K562 (cell line): ENCODE data around the gene ZNF154. TPM values are rescaled to one million over a fixed set of nuclear protein-coding genes. Genes with fewer than 3 reads are reported as not detected.

Experiments used
- ATAC-seq: fragments of 200-7000 bp; cut with Tn5 transposase; 3 replicates; pipeline ENCODE4 v1.9.1; 2020; ENCODE audit warnings: moderate library complexity
- BruUV-seq: library from RNA; stranded (reverse); fragments of 400-500 nt; replicated peaks from 2 replicates; lab custom pipeline; 2021; lab: Mats Ljungman, UMichigan
- CTCF ChIA-PET: fragments of 300-600 bp; formaldehyde crosslinking; extraction: SDS; loops from one replicate; lab custom pipeline; 2021; ENCODE audit warnings: low intra/inter-chr PET ratio; lab: Yijun Ruan, JAX
- POLR2A ChIA-PET: fragments of 300-600, 350-650 bp; sonication (Branson Sonifier 250); formaldehyde crosslinking; extraction: SDS; loops from one replicate; lab custom pipeline; 2021; ENCODE audit warnings: antibody characterized with exemption, inconsistent platforms; lab: Yijun Ruan, JAX
- DNase-seq, 4 experiments: peaks; one replicate each; pipeline versions ENCODE4 v3.0.0 to v3.0.0-alpha.2; 2011 to 2018; ENCODE audit warnings: low spot score in 3 of 4, mixed read lengths in 3 of 4; ENCODE audit errors: extremely low read depth in 1 of 4
- FAIRE-seq: peaks from 2 replicates; lab custom pipeline; 2011; peaks lifted over from hg19 to GRCh38; lab: Jason Lieb, UNC
- H2AFZ ChIP-seq: 2 replicates; pipeline ENCODE4 v1.6.0; 2011; ENCODE audit warnings: low read depth, low read length, control low read depth, inconsistent platforms
- H3K27ac ChIP-seq: fragments of 200-600 bp; 3 replicates; pipeline ENCODE4 v1.8.0; 2011; ENCODE audit warnings: low read depth, mild to moderate bottlenecking, control low read depth, inconsistent platforms, low read length, moderate library complexity, mixed read lengths; ENCODE audit errors: extremely low read depth
- H3K27me3 ChIP-seq, 2 experiments: fragments of 300-600 bp in 1 of 2; 2 replicates in 1 of 2; 3 replicates in 1 of 2; pipeline versions ENCODE4 v1.6.0 to v1.8.0; 2011; ENCODE audit warnings: inconsistent platforms in 2 of 2, low read length in 2 of 2, mild to moderate bottlenecking in 1 of 2, mixed read lengths in 1 of 2, moderate library complexity in 1 of 2; ENCODE audit not compliant: control insufficient read depth in 2 of 2, insufficient read depth in 2 of 2
- H3K36me3 ChIP-seq: fragments of 300-600 bp; 3 replicates; pipeline ENCODE4 v1.8.0; 2011; ENCODE audit warnings: mild to moderate bottlenecking, low read length, inconsistent platforms; ENCODE audit not compliant: control insufficient read depth, insufficient read depth
- H3K4me1 ChIP-seq, 2 experiments: fragments of 200-600 bp in 1 of 2; replicated peaks in 1 of 2; 2 replicates in 1 of 2; 3 replicates in 1 of 2; pipeline versions ENCODE4 v1.5.1 to v1.8.0; 2011; ENCODE audit warnings: inconsistent platforms in 2 of 2, low read length in 2 of 2, mild to moderate bottlenecking in 1 of 2, mixed read lengths in 1 of 2, moderate library complexity in 1 of 2; ENCODE audit not compliant: control insufficient read depth in 2 of 2, insufficient read depth in 2 of 2
- H3K4me2 ChIP-seq: 2 replicates; pipeline ENCODE4 v1.6.1; 2011; ENCODE audit warnings: low read length, control low read depth, inconsistent platforms, mixed read lengths; ENCODE audit not compliant: insufficient read depth
- H3K4me3 ChIP-seq: fragments of 200-600 bp; sonication (generic), shearing (Covaris generic); 2 replicates; pipeline ENCODE4 v1.5.1; 2016; ENCODE audit warnings: control low read depth, inconsistent platforms
- H3K79me2 ChIP-seq: fragments of 200-600 bp; 3 replicates; pipeline ENCODE4 v1.8.0; 2011; ENCODE audit warnings: low read length, inconsistent platforms; ENCODE audit not compliant: control insufficient read depth, insufficient read depth
- H3K9ac ChIP-seq, 2 experiments: 2 replicates each; pipeline versions ENCODE4 v1.6.0 to v1.6.1; 2011; ENCODE audit warnings: low read depth in 2 of 2, low read length in 2 of 2, control low read depth in 1 of 2, inconsistent platforms in 1 of 2, mild to moderate bottlenecking in 1 of 2, mixed read lengths in 1 of 2; ENCODE audit not compliant: insufficient read depth in 1 of 2
- H3K9me1 ChIP-seq: one replicate; pipeline ENCODE4 v1.6.0; 2011; ENCODE audit warnings: inconsistent platforms, mild to moderate bottlenecking, low read length, moderate library complexity; ENCODE audit not compliant: control insufficient read depth, insufficient read depth
- H3K9me3 ChIP-seq: replicated peaks from 2 replicates; pipeline ENCODE4 v1.5.1; 2011; ENCODE audit warnings: low read depth, low read length, inconsistent platforms; ENCODE audit not compliant: control insufficient read depth, insufficient read depth
- H4K20me1 ChIP-seq: replicated peaks from 2 replicates; pipeline ENCODE4 v1.6.1; 2011; ENCODE audit warnings: low read length, inconsistent platforms, mixed read lengths; ENCODE audit not compliant: control insufficient read depth, insufficient read depth
- CEBPG ChIP-seq, 3 experiments: fragments of 200-800 bp in 1 of 3; sonication (Bioruptor generic) in 1 of 3; sonication (generic) in 1 of 3; formaldehyde crosslinking in 1 of 3; IDR thresholded peaks in 2 of 3; conservative IDR thresholded peaks in 1 of 3; 2 replicates each; pipeline versions ENCODE4 v1.6.1 to v1.8.0; 2016 to 2022; ENCODE audit warnings: missing compliant biosample characterization in 2 of 3, missing genetic modification characterization in 2 of 3, mild to moderate bottlenecking in 1 of 3, missing genetic modification reagents in 1 of 3
- ELK3 ChIP-seq: fragments of 450-650 bp; formaldehyde crosslinking; IDR thresholded peaks from 2 replicates; pipeline ENCODE4 v1.4.0; 2020; ENCODE audit warnings: mild to moderate bottlenecking
- HCFC1 ChIP-seq: IDR thresholded peaks from 2 replicates; pipeline ENCODE4 v1.6.1; 2012; ENCODE audit warnings: low read depth, low read length, improper control_type of control experiment
- PML ChIP-seq: IDR thresholded peaks from 2 replicates; pipeline ENCODE4 v1.6.1; 2012; ENCODE audit warnings: low read length, inconsistent platforms
- POLR2H ChIP-seq: IDR thresholded peaks from 2 replicates; pipeline ENCODE4 v1.6.1; 2016; ENCODE audit warnings: missing genetic modification characterization, low read depth, mild to moderate bottlenecking, control low read depth, missing compliant biosample characterization, moderate library complexity
- SMARCB1 ChIP-seq: IDR thresholded peaks from 2 replicates; pipeline ENCODE4 v1.6.1; 2011; ENCODE audit warnings: improper control_type of control experiment, low read depth; ENCODE audit not compliant: insufficient read length
- SOX6 ChIP-seq: fragments of 450-650 bp; IDR thresholded peaks from 2 replicates; pipeline ENCODE4 v1.6.1; 2014; ENCODE audit warnings: mild to moderate bottlenecking
- TBL1XR1 ChIP-seq, 2 experiments: IDR thresholded peaks; 2 replicates each; pipeline ENCODE4 v1.6.1; 2012; ENCODE audit warnings: improper control_type of control experiment in 2 of 2, low read length in 2 of 2, mild to moderate bottlenecking in 1 of 2
- TCF3 ChIP-seq: sonication (generic); formaldehyde crosslinking; IDR thresholded peaks from 2 replicates; pipeline ENCODE4 v1.4.0; 2020; ENCODE audit warnings: mild to moderate bottlenecking, missing genetic modification reagents
- TCF7 ChIP-seq: sonication (generic); IDR thresholded peaks from 2 replicates; pipeline ENCODE4 v1.6.1; 2016; ENCODE audit warnings: antibody characterized with exemption, borderline replicate concordance
- TEAD4 ChIP-seq, 2 experiments: sonication (generic) in 1 of 2; formaldehyde crosslinking in 1 of 2; IDR thresholded peaks; 2 replicates each; pipeline versions ENCODE4 v1.6.1 to v1.8.0; 2012 to 2022; ENCODE audit warnings: borderline replicate concordance in 1 of 2, inconsistent platforms in 1 of 2, low read length in 1 of 2, mild to moderate bottlenecking in 1 of 2, missing genetic modification reagents in 1 of 2
- TRIM28 ChIP-seq: fragments of 450-650 bp; IDR thresholded peaks from 2 replicates; pipeline ENCODE4 v1.6.1; 2017
- XRCC3 ChIP-seq: fragments of 450-650 bp; IDR thresholded peaks from 2 replicates; pipeline ENCODE4 v1.6.1; 2017; ENCODE audit warnings: mild to moderate bottlenecking, moderate library complexity
- ZNF174 ChIP-seq: fragments of 250-450 bp; sonication (Bioruptor Pico); IDR thresholded peaks from 2 replicates; pipeline ENCODE4 v1.4.0; 2020; ENCODE audit warnings: mild to moderate bottlenecking
- ZNF263 ChIP-seq: sonication (generic); formaldehyde crosslinking; IDR thresholded peaks from 2 replicates; pipeline ENCODE4 v1.8.0; 2022; ENCODE audit warnings: mild to moderate bottlenecking, missing genetic modification reagents, borderline replicate concordance
- ZNF280A ChIP-seq: fragments of 450-650 bp; IDR thresholded peaks from 2 replicates; pipeline ENCODE4 v1.6.1; 2018; ENCODE audit warnings: mild to moderate bottlenecking, low read depth; ENCODE audit not compliant: partially characterized antibody
- ZNF75A ChIP-seq: fragments of 450-650 bp; formaldehyde crosslinking; IDR thresholded peaks from 2 replicates; pipeline ENCODE4 v1.4.0; 2020; ENCODE audit warnings: mild to moderate bottlenecking
- ZNF76 ChIP-seq: fragments of 250-450 bp; sonication (Bioruptor Pico); IDR thresholded peaks from 2 replicates; pipeline ENCODE4 v1.4.0; 2020; ENCODE audit warnings: mild to moderate bottlenecking, moderate library complexity, borderline replicate concordance
- WGBS: fragments of 100-300 bp; shearing (Covaris generic); methylation state at CpG from one replicate; pipeline ENCODE4 v1.1.6; 2016; ENCODE audit warnings: low coverage, mixed read lengths; ENCODE audit not compliant: insufficient coverage; ENCODE audit errors: missing lambda C conversion rate; 5-methylcytosine and 5-hydroxymethylcytosine counted together
- in situ Hi-C: fragments of 300-500 bp; cut with MboI; formaldehyde crosslinking; loops from 4 replicates; pipeline ENCODE4 v1.15.0; 2018; ENCODE audit warnings: inconsistent platforms, mixed read lengths
- intact Hi-C: fragments of 100-400 bp; cut with micrococcal nuclease; formaldehyde crosslinking; loops from 2 replicates; pipeline ENCODE4 v1.14.2; 2022
- polyA plus RNA-seq, 8 experiments: library from polyadenylated mRNA; depleted of rRNA in 4 of 8; stranded (reverse) in 5 of 8; unstranded in 3 of 8; fragments of >200 nt; fragmentation: Nextera tagmentation in 2 of 8; fragmentation: Illumina TruSeq in 1 of 8; extraction: Ambion mirVana in 2 of 8; extraction: Trizol in 1 of 8; gene quantifications; 2 replicates each; pipeline versions ENCODE4 v1.2.1 to v1.2.3, GENCODE V29; 2011 to 2014; ENCODE audit warnings: inconsistent platforms in 1 of 8, missing spikeins in 1 of 8
- total RNA-seq, 7 experiments: library from RNA; depleted of rRNA in 6 of 7; stranded (reverse); fragments of >200 nt in 6 of 7; fragmentation: Illumina TruSeq in 2 of 7; extraction: Trizol in 2 of 7; gene quantifications; 2 replicates each; pipeline versions ENCODE4 v1.2.1 to v1.2.3, GENCODE V29; 2011 to 2021; ENCODE audit warnings: low replicate concordance in 1 of 7

Gene ZNF154
- total and polyA plus RNA-seq, 9 of the 15 experiments (the other 6 are each of a cell fraction or from before 2014, with no cell fraction given): 0.06 to 0.11 (median 0.07) TPM; not detected in 6

GRCh38 chr19:57687363-57688010 is 21.5 kb downstream of the ZNF154 start:
- in situ Hi-C loops: no loop called here
- H3K4me2 ChIP-seq: no peak overlapping the region
- TF ChIP-seq TRIM28 (peak; percentile 71; the same call in 1 of the 2 replicates), ZNF174 (CRISPR knock-in tag) (no peak), POLR2H (no peak), ZNF75A (CRISPR knock-in tag) (peak; percentile 98), SOX6 (peak; percentile 28; the same call in 1 of the 2 replicates), ZNF76 (CRISPR knock-in tag) (no peak), XRCC3 (0 out of 2 replicates have a peak, but pooled peaks have one; percentile 22), TCF7 (no peak), TBL1XR1 (IDR thresholded peaks at IDR 0.05; ENCODE audit: low read length in 2 of 2) (no peak), ZNF263 (no peak), SMARCB1 (no peak), TCF3 (CRISPR knock-in tag) (no peak), CEBPG (CRISPR knock-in tag; IDR thresholded peaks at IDR 0.05) (no peak), CEBPG (tag; conservative IDR thresholded peaks at IDR 0.05 in 1 of 2, IDR thresholded peaks at IDR 0.05 in 1 of 2) (no peak), ELK3 (CRISPR knock-in tag) (no peak), TEAD4 (IDR thresholded peaks at IDR 0.05; ENCODE audit: low read length) (no peak), TEAD4 (CRISPR knock-in tag; IDR thresholded peaks at IDR 0.05; ENCODE audit: borderline replicate concordance) (no peak), PML (no peak), ZNF280A (peak; percentile 85), HCFC1 (no peak)
- TF ChIP-seq, all 486 proteins: peak for 5
- DNase-seq: no peak
- Histone ChIP-seq H3K79me2 (peaks cover 59% of the 10 kb centered on the region), H3K4me1 (peaks cover 1 to 6% of the 10 kb centered on the region in 2 experiments; a peak in 3 of 5 replicates), H4K20me1 (no peaks in the 10 kb centered on the region), H3K9ac (no peak overlapping the region), H3K9me3 (peaks cover 61% of the 10 kb centered on the region), H2AFZ (no peak overlapping the region), H3K4me3 (no peak overlapping the region), H3K9me1 (no peaks in the 10 kb centered on the region), H3K36me3 (peaks cover 66% of the 10 kb centered on the region), H3K27ac (no peak overlapping the region), H3K27me3 (no peaks in the 10 kb centered on the region)
- no TSS peak for BruUV-seq
- no peak for FAIRE-seq
- WGBS: 89% methylated on average over 11 of the region's 12 CpGs
- ChIA-PET CTCF (no interaction called here), POLR2A (no interaction called here)
- ATAC-seq: no peak
- intact Hi-C loops: no loop called here
